ELF-1 (cell line): ENCODE results near the gene PLEKHG4B.
"Not testable (repeated sequence)": the region's sequence is repeated elsewhere in the genome, so short reads cannot be mapped to it uniquely, and the experiment has no call there.

Experiments used
- DNase-seq: peaks from one replicate; pipeline ENCODE4 v3.0.0-alpha.2; 2016; ENCODE audit warnings: low read depth, low spot score

Gene PLEKHG4B

DNA sequence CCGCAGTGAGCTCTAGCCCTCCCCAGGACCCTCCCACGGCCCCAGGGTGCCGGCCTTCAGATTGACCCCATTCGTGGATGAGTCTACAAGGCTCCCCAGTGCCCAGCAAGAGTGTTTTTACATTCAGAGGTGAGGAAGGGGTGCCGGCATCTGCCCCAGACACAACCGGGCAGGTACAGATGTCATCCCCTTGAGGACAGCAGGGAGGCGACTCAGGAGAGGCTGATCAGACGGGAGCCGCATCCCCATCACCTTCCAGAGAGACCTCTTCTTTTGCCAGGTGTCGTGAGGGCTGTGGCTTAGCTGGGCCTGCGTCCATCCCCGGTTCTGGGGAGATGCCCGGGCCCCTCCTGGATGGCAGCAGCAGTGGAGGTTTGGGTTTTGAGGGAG is 95.1 kb downstream of the PLEKHG4B start:
- DNase-seq, result no peak

DNA sequence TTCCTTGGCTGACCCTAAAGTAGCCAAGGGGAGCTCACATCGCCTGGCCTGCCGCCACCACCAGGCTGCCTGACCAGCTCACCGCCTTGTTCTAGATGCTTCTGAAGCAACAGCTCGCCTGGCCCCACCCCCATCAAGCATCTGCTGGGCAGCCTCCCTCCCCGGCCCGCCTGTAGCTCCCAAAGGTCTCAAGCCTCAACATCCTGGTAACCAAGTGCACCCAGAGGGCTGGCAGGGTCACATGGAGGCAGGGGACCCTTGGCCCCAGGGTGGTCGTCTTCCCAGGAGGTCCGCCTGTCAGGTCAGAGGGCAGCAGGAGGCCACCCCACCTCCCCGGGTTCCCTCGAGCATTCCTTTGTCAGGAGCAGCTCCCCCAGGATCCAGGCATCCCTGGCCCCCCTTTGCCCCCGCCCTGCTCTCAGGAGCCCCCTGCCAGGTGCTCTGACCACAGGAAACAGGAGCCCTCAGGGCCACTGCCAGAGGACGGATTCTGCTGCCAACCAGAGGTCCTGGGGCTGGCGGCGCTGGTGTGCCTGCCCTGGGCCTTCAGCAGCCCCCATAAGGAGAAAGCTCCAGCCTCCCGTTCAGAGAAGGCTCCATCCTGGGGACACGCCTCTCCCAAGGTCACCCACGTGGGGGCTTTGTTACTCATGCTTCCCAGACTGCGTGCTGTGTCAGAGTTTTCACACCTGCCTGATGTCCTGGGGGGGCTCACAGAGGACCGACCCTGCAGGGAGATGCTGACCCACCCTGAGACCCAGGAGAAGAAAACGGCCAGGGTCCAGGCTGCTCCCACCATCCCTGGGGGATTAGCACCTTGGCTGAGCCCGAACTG is 95.9 kb downstream of the PLEKHG4B start:
- DNase-seq, result peak; percentile 23

DNA sequence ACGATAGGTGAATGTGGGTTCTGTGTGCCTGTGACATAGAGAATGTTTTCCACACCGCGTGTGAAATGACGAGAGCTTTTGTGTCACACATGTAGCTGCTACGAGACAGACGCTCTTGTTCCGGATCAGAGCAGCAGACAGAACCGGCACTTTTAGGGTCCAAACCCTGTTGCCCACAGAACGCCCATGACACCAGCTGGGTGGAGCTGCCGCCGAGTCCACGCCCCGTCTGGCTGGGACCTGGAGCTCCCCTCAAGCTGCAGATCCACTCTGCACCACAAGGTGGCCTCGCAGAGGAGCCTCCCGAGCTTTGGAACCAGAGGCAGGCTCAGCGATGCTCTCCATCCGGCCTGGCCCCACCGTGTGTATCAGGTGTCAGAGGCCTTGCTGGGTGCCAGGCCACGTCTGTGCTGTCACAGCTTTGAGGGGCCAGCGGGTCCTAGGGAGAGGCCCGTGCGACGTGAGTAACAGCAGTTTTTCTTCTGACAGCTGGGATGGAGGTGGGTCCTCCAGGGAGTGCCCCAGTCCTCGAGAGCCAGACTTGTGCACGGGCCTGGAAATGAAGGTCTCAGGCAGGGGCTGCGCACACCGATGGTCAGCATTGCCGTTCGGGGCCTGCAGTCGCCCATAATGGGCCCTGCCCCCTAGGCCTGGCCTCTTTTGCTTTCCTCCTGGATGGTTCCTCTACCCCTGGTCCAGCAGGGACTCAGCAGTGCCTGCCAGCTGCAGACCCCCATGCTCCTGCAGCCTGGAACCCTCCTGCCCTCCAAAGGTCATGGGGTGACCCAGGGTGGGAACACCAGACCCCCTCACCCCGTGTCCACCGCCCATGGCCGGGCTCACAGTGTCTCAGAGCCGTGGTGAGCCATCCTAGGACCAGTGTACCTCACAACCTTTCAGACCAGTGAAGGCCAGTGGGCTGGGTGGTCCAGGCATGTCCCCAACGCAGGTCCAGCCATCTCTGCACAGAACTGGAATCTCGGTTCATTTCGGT is 96.8 kb downstream of the PLEKHG4B start:
- DNase-seq, result peak; percentile 93

DNA sequence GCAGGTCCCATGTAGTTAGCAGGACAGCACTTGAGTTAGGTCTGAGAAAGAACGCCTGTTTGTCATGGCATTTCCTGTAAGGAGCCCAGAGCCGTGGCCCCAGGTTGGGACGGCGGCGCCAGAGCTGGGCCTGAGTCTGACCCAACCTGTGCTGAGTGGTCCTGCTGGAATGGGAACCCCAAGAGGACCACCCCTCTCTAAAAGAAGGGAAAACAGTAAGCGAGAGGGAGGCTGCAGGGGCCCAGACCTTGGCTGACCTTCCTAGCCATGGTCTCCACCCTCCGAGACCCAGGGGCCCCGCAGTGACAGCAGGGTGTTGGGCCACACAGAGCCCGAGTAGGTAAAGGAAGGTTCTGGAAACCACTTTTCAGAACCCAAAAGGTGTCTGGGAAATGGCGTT is 97.5 kb downstream of the PLEKHG4B start:
- DNase-seq, result no peak

DNA sequence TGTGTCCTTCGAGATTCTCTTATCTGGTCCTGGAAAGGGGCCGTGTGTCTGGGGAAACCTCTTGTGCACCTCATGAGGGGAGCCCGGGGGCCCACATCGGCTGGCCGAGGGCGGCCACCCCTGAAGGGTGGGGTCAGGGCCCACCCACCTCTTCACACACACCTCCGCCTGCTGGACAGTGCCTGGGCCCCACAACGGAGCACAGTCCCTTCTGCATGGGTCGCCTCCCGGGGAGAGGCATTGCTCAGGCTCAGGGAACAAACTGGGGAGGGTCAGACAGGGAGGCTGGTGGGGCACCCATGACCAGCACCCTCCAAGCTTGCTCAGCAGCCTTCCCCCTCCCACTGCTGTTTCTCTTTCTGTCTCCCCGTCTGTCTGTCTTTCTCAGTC is 98.0 kb downstream of the PLEKHG4B start:
- DNase-seq, result no peak

DNA sequence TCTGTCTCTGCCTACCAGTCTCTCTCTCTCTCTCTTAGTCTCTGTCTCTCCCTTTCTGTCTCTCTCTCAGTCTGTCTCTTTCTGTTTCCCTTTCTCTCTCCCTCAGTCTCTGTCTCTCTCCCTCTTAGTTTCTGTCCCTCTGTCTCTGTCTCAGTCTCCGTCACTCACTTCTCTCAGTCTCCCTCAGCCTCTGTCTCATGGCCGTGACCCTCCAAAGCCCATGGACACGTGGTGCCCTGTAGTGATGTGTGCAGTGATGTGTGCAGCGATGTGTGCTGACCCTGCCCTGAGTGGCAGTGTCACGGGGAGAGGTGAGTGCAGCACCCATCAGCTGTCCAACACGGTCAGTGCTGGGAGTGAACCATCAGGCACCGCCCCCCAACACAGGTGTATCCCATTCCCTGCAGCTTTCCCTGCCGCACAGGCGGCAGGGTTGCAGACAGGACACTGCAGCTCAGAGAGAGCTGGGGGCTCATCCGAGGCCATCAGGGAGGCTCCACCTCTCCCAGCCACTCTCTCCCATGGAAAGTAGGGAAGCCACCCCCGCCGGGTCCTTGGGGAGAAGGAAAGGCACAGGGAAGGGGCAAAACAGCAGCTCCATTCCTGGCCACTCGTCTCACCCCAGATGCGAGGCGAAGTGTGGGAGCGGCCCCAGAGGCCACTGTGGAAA is 98.5 kb downstream of the PLEKHG4B start:
- DNase-seq, result no peak

DNA sequence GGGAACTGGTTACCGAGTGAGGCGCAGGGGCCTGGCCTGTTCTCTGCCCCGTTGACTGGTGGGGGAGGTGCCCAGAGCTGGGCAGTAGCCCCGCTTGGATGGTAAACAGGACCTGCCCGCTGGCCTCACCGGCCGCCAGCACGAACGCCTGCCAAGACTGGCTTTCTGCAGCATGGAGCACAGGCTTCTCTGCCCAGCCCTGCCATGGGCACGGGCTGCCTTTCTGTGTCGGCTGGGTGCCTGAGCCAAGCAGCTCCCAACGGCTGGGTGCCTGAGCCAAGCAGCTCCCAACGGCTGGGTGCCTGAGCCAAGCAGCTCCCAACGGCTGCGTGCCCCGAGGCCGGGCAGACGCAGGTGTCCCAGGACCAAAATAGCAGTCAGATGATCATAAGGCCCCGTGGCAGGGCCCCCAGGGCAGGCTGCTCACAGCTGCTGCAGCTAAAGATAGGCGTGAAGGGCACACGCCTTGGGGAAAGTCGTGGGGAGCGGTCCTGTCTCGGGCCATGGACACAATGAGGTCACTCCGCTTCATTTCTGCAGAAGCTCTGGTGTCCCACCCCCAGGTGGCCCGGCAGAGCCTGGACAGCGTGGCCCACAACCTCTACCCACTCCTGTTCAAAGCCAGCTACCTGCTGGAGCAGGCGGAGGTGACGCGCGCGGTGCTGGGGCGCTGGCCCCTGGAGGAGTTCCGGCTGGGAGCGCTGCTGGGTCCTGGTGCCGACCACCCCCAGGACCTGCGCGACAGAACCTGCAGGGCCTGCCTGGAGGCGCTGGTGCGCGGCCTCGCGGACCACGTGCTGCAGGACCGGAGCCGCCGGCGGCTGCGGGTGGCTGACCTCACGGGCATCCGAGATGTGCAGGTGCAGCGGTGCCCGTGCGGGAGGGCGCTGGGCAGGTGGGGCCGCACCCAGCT is 99.3 kb downstream of the PLEKHG4B start, which contains the start of gene LRRC14B:
TSS of gene LRRC14B (plus strand) at position 460 of the 913 bp plus-strand sequence. CDS start at position 504, 44 bp downstream.
- DNase-seq, result no peak

DNA sequence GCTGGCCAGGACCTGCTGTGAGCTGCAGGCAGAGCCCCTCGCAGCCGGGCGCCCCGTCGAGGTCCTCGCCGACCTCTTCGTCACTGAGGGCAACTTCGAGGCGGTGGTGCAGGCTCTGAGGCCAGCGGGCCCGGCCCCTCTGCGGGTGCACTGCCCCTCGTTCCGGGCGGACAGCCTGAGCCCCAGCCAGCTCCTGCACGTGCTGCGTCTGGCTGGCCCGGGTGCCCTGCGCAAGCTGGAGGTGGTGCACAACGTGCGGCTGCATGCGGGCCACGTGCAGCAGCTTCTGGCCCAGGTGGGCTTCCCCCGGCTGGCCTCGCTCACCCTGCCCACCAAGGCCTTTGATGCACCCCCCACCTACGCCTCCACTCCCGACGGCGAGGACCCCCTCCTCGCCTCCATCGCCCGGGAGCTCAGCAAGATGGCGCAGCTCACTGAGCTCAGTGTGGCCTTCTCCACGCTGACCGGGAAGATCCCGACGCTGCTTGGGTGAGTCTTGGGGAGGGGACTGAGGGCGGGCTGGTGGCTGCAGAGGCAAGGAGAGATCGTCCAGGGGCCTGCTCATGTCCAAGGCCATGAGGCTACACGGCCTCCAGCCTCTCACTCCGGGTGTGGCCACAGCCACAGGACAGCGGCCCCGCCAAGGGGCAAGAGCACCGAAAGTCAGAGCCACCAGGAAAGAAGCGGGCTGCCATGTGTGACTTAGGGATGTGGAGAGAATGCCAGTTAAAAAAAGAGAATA is 100.2 kb downstream of the PLEKHG4B start:
- DNase-seq, result no peak

DNA sequence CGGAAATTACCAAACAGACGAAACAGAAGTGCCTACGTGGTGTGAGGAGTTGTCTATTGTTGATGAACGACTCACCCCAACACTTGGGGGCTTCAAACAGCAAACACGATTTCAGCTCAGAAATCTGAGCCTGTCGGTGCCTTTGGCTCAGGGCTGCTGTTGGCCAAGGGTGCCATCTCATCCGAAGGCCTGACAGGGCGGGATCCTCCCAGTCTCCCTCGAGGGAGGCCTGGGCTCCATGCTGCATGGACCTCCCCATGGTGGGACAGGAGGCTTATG is 100.7 kb downstream of the PLEKHG4B start:
- DNase-seq, result no peak

DNA sequence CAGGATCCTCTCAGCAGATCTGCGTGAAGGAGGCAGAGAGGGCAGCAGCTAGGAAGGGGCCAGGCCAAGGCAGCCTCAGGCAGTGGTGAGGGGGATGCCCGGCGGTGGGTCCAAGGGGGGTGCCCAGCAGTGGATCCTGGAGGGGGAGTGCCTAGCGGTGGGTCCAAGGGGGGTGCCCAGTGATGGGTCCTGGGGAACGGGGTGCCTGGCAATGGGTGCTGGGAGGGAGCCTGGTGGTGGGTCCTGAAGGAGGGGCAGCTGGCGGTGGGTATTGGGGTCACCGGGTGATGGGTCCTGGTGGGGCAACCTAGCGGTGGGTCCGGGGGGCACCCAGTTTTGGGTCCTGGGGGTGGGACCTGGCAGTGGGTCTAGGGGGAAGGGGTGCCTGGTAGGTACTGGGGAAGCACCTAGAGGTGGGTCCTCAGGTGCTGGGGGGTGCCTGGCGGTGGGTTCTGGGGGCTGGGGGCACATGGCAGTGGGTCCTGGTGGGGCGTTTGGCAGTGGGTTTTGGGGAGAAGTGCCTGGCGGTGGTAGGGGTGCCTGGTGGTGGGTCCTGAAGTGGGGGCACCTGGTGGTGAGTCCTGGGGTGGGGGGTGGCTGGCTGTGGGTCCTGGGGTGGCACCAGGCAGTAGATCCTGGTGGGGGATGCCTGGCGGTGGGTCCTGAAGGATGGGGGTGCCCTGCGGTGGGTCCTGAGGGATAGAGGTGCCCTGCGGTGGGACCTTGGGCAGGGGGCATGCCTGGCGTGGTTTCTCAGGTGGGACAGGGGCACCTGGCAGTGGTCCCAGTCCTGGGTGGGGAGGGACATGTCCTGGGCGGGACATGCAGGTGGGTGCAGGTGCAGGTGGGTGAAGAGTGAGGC is 101.2 kb downstream of the PLEKHG4B start:
- no peak for DNase-seq

DNA sequence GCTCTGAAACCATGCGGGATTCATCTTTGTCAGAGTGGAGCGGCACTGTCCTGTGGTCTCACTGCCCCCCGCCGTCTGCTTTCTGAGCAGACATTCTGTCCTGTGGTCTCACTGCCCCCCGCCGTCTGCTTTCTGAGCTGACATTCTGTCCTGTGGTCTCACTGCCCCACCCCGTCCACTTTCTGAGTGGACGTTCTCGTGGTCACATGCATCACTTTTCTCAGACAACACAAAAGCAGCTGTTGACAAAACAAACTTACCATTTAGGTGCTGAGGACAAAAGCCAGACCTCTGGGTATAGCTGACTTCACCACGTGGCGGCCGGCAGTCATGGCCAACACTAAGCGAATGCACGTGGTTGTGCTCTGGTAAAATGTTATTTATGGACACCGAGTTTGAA is 102.1 kb downstream of the PLEKHG4B start:
- peak; percentile 33 for DNase-seq

DNA sequence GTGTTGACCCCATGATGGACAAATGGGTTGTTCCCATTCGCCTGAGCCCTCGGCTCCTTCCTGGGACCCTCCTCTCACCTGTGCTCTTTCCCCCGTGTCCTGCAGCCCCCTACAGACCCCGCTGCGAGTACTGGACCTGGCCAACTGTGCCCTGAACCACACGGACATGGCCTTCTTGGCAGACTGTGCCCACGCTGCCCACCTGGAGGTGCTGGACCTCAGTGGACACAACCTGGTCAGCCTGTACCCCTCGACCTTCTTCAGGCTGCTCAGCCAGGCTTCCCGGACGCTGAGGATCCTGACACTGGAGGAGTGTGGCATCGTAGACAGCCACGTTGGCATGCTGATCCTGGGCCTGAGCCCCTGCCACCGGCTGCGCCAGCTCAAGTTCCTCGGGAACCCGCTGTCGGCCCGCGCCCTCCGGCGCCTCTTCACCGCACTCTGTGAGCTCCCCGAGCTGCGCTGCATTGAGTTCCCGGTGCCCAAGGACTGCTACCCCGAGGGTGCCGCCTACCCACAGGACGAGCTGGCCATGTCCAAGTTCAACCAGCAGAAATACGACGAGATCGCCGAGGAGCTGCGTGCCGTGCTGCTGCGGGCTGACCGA is 102.7 kb downstream of the PLEKHG4B start:
- no peak for DNase-seq

DNA sequence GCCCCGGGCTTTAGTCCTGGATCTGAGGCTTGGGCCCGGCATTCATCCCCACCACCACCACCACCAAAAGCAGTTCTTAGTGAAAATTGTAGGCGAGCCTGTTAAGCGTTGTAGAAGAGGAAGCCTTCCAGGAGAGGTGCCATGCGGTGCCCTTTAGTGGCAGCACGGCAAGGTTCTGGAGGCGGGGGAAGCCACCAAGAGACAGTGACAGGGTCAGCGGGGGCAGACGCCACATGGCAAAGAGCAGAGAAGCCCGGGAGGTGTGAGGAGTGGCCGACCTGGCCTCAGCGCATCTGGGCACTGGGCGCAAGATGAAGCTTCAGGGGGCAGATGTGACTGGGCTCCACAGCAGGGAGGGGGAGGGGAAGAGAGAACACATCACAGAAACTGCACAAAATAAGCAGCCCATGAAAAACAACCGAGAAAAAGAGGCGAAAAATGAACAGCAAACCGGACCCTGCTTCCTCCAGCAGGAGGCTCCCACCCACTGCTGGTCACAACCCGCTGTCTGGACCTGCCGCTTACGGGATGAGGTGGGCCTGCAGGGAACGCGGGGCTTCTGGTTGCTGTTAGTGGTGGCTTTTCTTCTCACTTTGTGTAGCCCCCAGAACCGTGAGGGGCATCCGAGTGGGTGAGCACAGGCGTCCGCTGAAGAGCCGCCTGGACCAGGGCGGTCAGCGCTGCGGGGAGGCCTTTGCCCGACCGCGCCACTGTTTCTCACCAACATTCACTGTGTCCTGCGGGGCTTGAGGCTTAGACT is 103.6 kb downstream of the PLEKHG4B start:
- peak; percentile 39 for DNase-seq

DNA sequence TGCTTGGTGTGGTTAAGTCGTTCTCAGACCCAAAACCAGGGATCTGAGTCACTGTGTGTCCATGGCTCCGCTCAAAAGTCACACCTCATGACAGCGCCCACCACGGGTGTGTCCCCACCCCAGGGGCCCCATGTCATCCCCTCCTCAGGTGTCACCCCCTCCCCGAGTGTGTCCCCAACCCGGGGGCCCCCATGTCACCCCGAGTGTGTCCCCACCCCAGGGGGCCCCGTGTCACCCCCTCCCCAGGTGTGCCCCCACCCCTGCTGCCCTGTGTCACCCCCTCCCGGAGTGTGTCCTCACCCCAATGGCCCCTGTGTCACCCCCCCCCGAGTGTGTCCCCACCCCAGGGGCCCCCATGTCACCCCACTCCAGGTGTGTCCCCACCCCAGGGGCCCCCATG is 104.4 kb downstream of the PLEKHG4B start:
- DNase-seq, result no peak

DNA sequence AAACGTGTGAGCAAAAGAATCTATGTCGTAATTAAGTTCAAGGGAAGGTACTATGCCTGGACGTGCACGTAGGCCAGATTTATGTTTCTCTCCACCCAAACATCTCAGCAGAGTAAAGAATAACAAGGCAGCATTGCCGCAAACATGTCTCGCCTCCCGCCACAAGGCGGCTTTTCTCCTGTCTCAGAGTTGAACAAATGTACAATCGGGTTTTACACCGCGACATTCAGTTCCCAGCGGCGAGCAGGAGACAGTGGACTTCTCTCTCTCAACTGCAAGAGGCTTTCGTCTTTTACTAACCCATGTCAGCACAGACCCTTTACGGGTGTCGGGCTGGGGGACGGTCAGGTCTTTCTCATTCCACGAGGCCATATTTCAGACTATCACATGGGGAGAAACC is 105.1 kb downstream of the PLEKHG4B start:
- DNase-seq, result not testable (repeated sequence)

DNA sequence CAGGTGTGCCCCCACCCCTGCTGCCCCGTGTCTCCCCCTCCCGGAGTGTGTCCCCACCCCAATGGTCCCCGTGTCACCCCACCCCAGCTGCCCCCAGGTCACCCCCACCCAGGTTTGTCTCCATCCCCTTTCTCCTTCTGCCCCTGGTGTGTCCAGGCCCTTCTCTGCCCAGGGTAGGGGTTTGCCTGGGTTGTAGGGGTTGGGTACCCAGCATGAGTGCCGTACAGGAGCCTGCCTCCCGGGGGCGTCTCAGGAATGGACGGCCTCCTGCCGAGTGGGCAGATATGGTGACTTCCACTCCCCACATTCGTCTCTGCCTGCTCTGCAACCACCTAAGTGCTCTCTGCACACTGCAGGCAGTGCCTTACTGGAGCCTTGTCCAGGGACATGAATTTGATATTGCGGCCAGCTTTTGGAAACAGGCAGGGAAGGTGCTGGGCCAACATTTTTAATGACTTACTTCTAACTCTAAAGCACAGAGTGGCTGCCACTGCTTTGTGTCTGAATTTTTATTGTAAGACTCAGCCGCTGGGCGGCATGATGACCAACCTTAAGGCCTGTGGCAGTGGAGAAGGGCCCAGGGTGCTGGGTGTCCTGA is 106.0 kb downstream of the PLEKHG4B start:
- DNase-seq, result no peak

DNA sequence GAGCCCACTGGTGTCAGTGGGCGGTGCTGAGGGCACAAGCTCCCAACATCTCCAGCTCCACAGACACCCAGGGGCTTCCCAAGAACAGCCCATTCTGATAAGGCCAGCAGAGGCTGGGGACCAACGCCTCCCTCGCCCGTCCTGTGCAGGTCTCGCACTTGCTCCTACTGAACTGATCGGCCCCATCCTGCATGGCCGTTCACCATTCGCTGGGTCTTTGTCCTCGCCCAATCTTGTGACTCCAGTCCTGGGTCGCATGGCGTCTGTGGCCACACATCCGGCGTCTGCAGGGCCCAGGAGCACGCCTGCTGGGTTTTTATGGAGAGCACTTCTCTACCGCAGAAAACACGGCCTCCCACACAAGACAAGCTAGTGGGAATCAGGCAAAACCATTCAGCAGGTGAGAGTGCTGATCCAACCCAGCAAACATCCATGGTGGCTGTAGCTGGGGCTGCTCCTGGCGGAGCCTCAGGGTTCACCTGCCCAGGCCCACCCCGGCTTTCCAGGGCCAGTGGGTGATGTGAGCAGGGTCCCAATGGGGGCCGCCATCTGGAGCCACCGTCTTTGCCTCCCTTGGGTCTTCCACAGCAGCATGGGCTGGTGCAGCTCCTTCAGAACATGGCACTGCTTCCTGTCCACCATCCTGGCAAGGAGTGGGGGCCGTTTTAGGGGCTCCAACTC is 106.7 kb downstream of the PLEKHG4B start:
- DNase-seq, result no peak
